K562 (cell line): ENCODE measurements around the gene PCP2. TPM values are rescaled to one million over a fixed set of nuclear protein-coding genes. Genes with fewer than 3 reads are reported as not detected.

Experiments used
- ARID2 ChIP-seq: fragments of 450-650 bp; IDR thresholded peaks from 2 replicates; pipeline ENCODE4 v1.6.1; 2017; ENCODE audit warnings: antibody characterized with exemption, mild to moderate bottlenecking
- ATF6 ChIP-seq: sonication (generic); formaldehyde crosslinking; IDR thresholded peaks from 2 replicates; pipeline ENCODE4 v1.4.0; 2020; ENCODE audit warnings: mild to moderate bottlenecking, missing genetic modification reagents
- EP300 ChIP-seq: IDR thresholded peaks from 2 replicates; pipeline ENCODE4 v1.6.1; 2012; ENCODE audit warnings: low read length, improper control_type of control experiment
- FOS ChIP-seq: IDR thresholded peaks from 3 replicates; pipeline ENCODE4 v1.6.1; 2011; ENCODE audit not compliant: insufficient read length; ENCODE audit errors: extremely low read depth
- KAT2B ChIP-seq: IDR thresholded peaks from one replicate; pipeline ENCODE4 v1.6.1; 2012; ENCODE audit warnings: low read depth, mild to moderate bottlenecking, control low read depth, inconsistent platforms, low read length, moderate library complexity
- MIER1 ChIP-seq: fragments of 450-650 bp; IDR thresholded peaks from 2 replicates; pipeline ENCODE4 v1.6.1; 2016; ENCODE audit warnings: antibody characterized with exemption, mild to moderate bottlenecking, low read depth
- NR4A1 ChIP-seq, 2 experiments: fragments of 250-450 bp in 1 of 2; fragments of 450-650 bp in 1 of 2; sonication (Bioruptor Pico) in 1 of 2; IDR thresholded peaks; 2 replicates each; pipeline versions ENCODE4 v1.4.0 to v1.6.1; 2016 to 2020; ENCODE audit warnings: mild to moderate bottlenecking in 2 of 2, missing compliant biosample characterization in 1 of 2, missing genetic modification characterization in 1 of 2, moderate library complexity in 1 of 2
- SMARCA5 ChIP-seq: fragments of 450-650 bp; IDR thresholded peaks from 2 replicates; pipeline ENCODE4 v1.6.1; 2016
- TEAD4 ChIP-seq, 2 experiments: sonication (generic) in 1 of 2; formaldehyde crosslinking in 1 of 2; IDR thresholded peaks; 2 replicates each; pipeline versions ENCODE4 v1.6.1 to v1.8.0; 2012 to 2022; ENCODE audit warnings: borderline replicate concordance in 1 of 2, inconsistent platforms in 1 of 2, low read length in 1 of 2, mild to moderate bottlenecking in 1 of 2, missing genetic modification reagents in 1 of 2
- TSHZ1 ChIP-seq: fragments of 250-450 bp; sonication (Bioruptor Pico); IDR thresholded peaks from 2 replicates; pipeline ENCODE4 v1.4.0; 2020; ENCODE audit warnings: mild to moderate bottlenecking, moderate library complexity
- U2AF2 ChIP-seq: fragments of 200-400 bp; formaldehyde crosslinking; optimal IDR thresholded peaks from 2 replicates; pipeline ENCODE3; 2017; ENCODE audit warnings: low read depth, mild to moderate bottlenecking, low read length
- ZNF121 ChIP-seq: sonication (generic); formaldehyde crosslinking; conservative IDR thresholded peaks from 2 replicates; pipeline ENCODE4 v1.8.0; 2022; ENCODE audit warnings: missing genetic modification reagents
- ZNF589 ChIP-seq: fragments of 200-800 bp; sonication (Bioruptor generic); IDR thresholded peaks from 2 replicates; pipeline ENCODE4 v1.6.1; 2016; ENCODE audit warnings: low read depth, missing genetic modification characterization, missing compliant biosample characterization
- ZNF592 ChIP-seq: fragments of 450-650 bp; IDR thresholded peaks from 2 replicates; pipeline ENCODE4 v1.6.1; 2017; ENCODE audit warnings: antibody characterized with exemption, mild to moderate bottlenecking
- polyA plus RNA-seq, 8 experiments: library from polyadenylated mRNA; depleted of rRNA in 4 of 8; stranded (reverse) in 5 of 8; unstranded in 3 of 8; fragments of >200 nt; fragmentation: Nextera tagmentation in 2 of 8; fragmentation: Illumina TruSeq in 1 of 8; extraction: Ambion mirVana in 2 of 8; extraction: Trizol in 1 of 8; gene quantifications; 2 replicates each; pipeline versions ENCODE4 v1.2.1 to v1.2.3, GENCODE V29; 2011 to 2014; ENCODE audit warnings: inconsistent platforms in 1 of 8, missing spikeins in 1 of 8
- total RNA-seq, 7 experiments: library from RNA; depleted of rRNA in 6 of 7; stranded (reverse); fragments of >200 nt in 6 of 7; fragmentation: Illumina TruSeq in 2 of 7; extraction: Trizol in 2 of 7; gene quantifications; 2 replicates each; pipeline versions ENCODE4 v1.2.1 to v1.2.3, GENCODE V29; 2011 to 2021; ENCODE audit warnings: low replicate concordance in 1 of 7
- TF ChIP-seq, protein P1 (sequence below), 2 experiments: fragments of 250-450 bp in 1 of 2; fragments of 450-650 bp in 1 of 2; sonication (Bioruptor Pico) in 1 of 2; IDR thresholded peaks; 2 replicates each; pipeline versions ENCODE4 v1.6.1 to v1.8.0; 2016 to 2021; ENCODE audit warnings: mild to moderate bottlenecking in 2 of 2, moderate library complexity in 2 of 2, missing compliant biosample characterization in 1 of 2, missing genetic modification characterization in 1 of 2

PCP2 gene
- total and polyA plus RNA-seq, 9 of the 15 experiments (the other 6 are each of a cell fraction or from before 2014, with no cell fraction given), result 0.17 to 1.3 (median 0.49) TPM; not detected in 3

GRCh38 chr19:7629347-7630054 is 4.0 kb downstream of the PCP2 start, which contains the start of the genes PET100 and XAB2 (continued):
- 0 out of 2 replicates have a peak, but pooled peaks have one; percentile 6 for TF ChIP-seq TEAD4 (IDR thresholded peaks at IDR 0.05; ENCODE audit: low read length)
- TF ChIP-seq TEAD4 (CRISPR knock-in tag; IDR thresholded peaks at IDR 0.05; ENCODE audit: borderline replicate concordance), result no peak
- TF ChIP-seq ZNF592, result no peak
- no peak for TF ChIP-seq EP300
- TF ChIP-seq NR4A1 (CRISPR knock-in tag; IDR thresholded peaks at IDR 0.05), result no peak
- no peak for TF ChIP-seq NR4A1 (tag; IDR thresholded peaks at IDR 0.05)
- TF ChIP-seq SMARCA5, result no peak
- TF ChIP-seq U2AF2, result no peak
- TF ChIP-seq, protein P1, sequence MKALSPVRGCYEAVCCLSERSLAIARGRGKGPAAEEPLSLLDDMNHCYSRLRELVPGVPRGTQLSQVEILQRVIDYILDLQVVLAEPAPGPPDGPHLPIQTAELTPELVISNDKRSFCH (CRISPR knock-in tag; IDR thresholded peaks at IDR 0.05), result no peak
- TF ChIP-seq, protein P1 (tag; IDR thresholded peaks at IDR 0.05), result no peak
- TF ChIP-seq ZNF121, result no peak
- TF ChIP-seq ZNF589 (CRISPR knock-in tag), result no peak
- no peak for TF ChIP-seq KAT2B
- TF ChIP-seq ARID2, result no peak
- TF ChIP-seq TSHZ1 (CRISPR knock-in tag), result no peak
- TF ChIP-seq MIER1, result no peak
- no peak for TF ChIP-seq ATF6 (CRISPR knock-in tag)
- TF ChIP-seq FOS, result peak; percentile 97
